Right lobe of liver (tissue), 5 donors: Measurements from ENCODE around the gene HSDL1. TPM values are rescaled to one million over a fixed set of nuclear protein-coding genes. Genes with fewer than 3 reads are reported as not detected.

Experiments
- total RNA-seq, 6 experiments: library from RNA; depleted of rRNA in 2 of 6; stranded (reverse); fragments of >200 nt in 2 of 6; fragmentation: NEBNext Ultra II Directional in 3 of 6; extraction: Animal tissue kit (Norgen Biotek cat#: 25700) in 3 of 6; gene quantifications; one replicate each; pipeline versions ENCODE4 v1.1.0 to v1.2.4, GENCODE V29; 2016 to 2023
- donor health status: DM: no; HTN: no; CAD: no.
- donor health status: DM: no; HTN: no; CAD: no.
- donor health status: DM: no; HTN: yes; CAD: no.
- donor health status: DM: no; HTN: yes; CAD: no.

Gene HSDL1
- total RNA-seq, 6 experiments from 2014 or later, result 4.3 to 8.1 (median 6.2) TPM

Other genes with a start within 250 kb of the HSDL1 start
- gene MLYCD, start 246.1 kb downstream of the HSDL1 start, total RNA-seq, result 10 to 100 TPM in 5 of 6 experiments, 1 to 10 TPM in 1; 6.6 to 15.6 (median 11.3) TPM
- gene OSGIN1, start 191.9 kb downstream of the HSDL1 start, total RNA-seq, result 100 to 1,000 TPM in 1 of 6 experiments, 10 to 100 TPM in 5; 40.1 to 170 (median 53.9) TPM
- 10 to 100 TPM in 3 of 6 experiments, 1 to 10 TPM in 2, under 1 TPM in 1; 0.56 to 26.8 (median 7.1) TPM for gene NECAB2, start 176.9 kb downstream of the HSDL1 start, total RNA-seq
- gene SLC38A8, start 102.4 kb downstream of the HSDL1 start, total RNA-seq, result not detected
- 10 to 100 TPM; 34.5 to 45.6 (median 40.1) TPM for gene MBTPS1, start 28.2 kb downstream of the HSDL1 start, total RNA-seq
- 1 to 10 TPM in 3 of 6 experiments, under 1 TPM in 1, not detected in 2; 0.37 to 5.6 (median 2.1) TPM for gene DNAAF1, start 131 bp upstream of the HSDL1 start, total RNA-seq
- 10 to 100 TPM; 11.0 to 28.3 (median 19.3) TPM for gene TAF1C, start 41.9 kb upstream of the HSDL1 start, total RNA-seq
- gene ADAD2, start 46.0 kb upstream of the HSDL1 start, total RNA-seq, result 1 to 10 TPM in 1 of 6 experiments, under 1 TPM in 1, not detected in 4; 0.87 to 1.0 TPM
- not detected for gene KCNG4, start 94.8 kb upstream of the HSDL1 start, total RNA-seq
- 1 to 10 TPM in 4 of 6 experiments, under 1 TPM in 2; 0.64 to 5.0 (median 2.3) TPM for gene WFDC1, start 149.7 kb upstream of the HSDL1 start, total RNA-seq
- gene ATP2C2, start 223.4 kb upstream of the HSDL1 start, total RNA-seq, result under 1 TPM in 4 of 6 experiments, not detected in 2; 0.18 to 0.51 (median 0.32) TPM